Measurements from ENCODE around the gene FOXF2.
A peak's percentile ranks its signal among the peaks of the same experiment; 100 is the strongest.

Gene FOXF2

GRCh38 chr6:1422290-1422689, 32.9 kb downstream of the FOXF2 start:
- TF ChIP-seq ZFX (IDR thresholded peaks at IDR 0.05; ENCODE audit: borderline replicate concordance) (no peak), CTCF (IDR thresholded peaks at IDR 0.05) (no peak)
- no peak overlapping the region for H3K27ac ChIP-seq

- H3K27ac ChIP-seq: no peak overlapping the region
- no peak for TF ChIP-seq ZFX (IDR thresholded peaks at IDR 0.05; ENCODE audit: borderline replicate concordance)
- no peak for TF ChIP-seq CTCF (IDR thresholded peaks at IDR 0.05)
Measured at GRCh38 chr6:1423578-1423977, 34.2 kb downstream of the FOXF2 start.

GRCh38 chr6:1424306-1424927, 35.0 kb downstream of the FOXF2 start:
- TF ChIP-seq ZFX (IDR thresholded peaks at IDR 0.05; ENCODE audit: borderline replicate concordance) (no peak), CTCF (IDR thresholded peaks at IDR 0.05) (peak; percentile 83)
- no peak overlapping the region for H3K27ac ChIP-seq

- TF ChIP-seq CTCF (IDR thresholded peaks at IDR 0.05) (no peak), ZFX (IDR thresholded peaks at IDR 0.05; ENCODE audit: borderline replicate concordance) (no peak)
Measured at GRCh38 chr6:1426416-1426815, 37.0 kb downstream of the FOXF2 start.

GRCh38 chr6:1435806-1436205, 46.4 kb downstream of the FOXF2 start:
- TF ChIP-seq CTCF (IDR thresholded peaks at IDR 0.05) (no peak), ZFX (IDR thresholded peaks at IDR 0.05; ENCODE audit: borderline replicate concordance) (no peak)
- no peak overlapping the region for H3K27ac ChIP-seq

More at GRCh38 chr6:1426416-1426815, 37.0 kb downstream of the FOXF2 start:
- no peak overlapping the region for H3K27ac ChIP-seq

GRCh38 chr6:1436334-1437306, 47.2 kb downstream of the FOXF2 start:
- TF ChIP-seq ZFX (IDR thresholded peaks at IDR 0.05; ENCODE audit: borderline replicate concordance) (no peak), CTCF (IDR thresholded peaks at IDR 0.05) (peak; percentile 74)
- H3K27ac ChIP-seq: no peak overlapping the region
